K562 (cell line): ENCODE results near the gene LSS. TPM values are rescaled to one million over a fixed set of nuclear protein-coding genes. Genes with fewer than 3 reads are reported as not detected.

Experiments used
- ARNT ChIP-seq, 2 experiments: fragments of 450-650 bp; IDR thresholded peaks; 2 replicates each; pipeline ENCODE4 v1.6.1; 2016; ENCODE audit warnings: mild to moderate bottlenecking in 1 of 2
- CREB1 ChIP-seq, 2 experiments: sonication (generic) in 1 of 2; formaldehyde crosslinking in 1 of 2; IDR thresholded peaks; 2 replicates each; pipeline versions ENCODE4 v1.6.1 to v1.8.0; 2012 to 2022; ENCODE audit warnings: inconsistent platforms in 1 of 2, mild to moderate bottlenecking in 1 of 2, missing genetic modification reagents in 1 of 2, moderate library complexity in 1 of 2
- CREBBP ChIP-seq: IDR thresholded peaks from one replicate; pipeline ENCODE4 v1.6.1; 2012; ENCODE audit warnings: low read depth, mild to moderate bottlenecking, control low read depth, inconsistent platforms, low read length
- CTCFL ChIP-seq: IDR thresholded peaks from 2 replicates; pipeline ENCODE4 v1.6.1; 2011; ENCODE audit warnings: borderline replicate concordance, low read depth, mild to moderate bottlenecking, moderate library complexity, low read length; ENCODE audit not compliant: insufficient read depth, poor library complexity, severe bottlenecking
- DLX4 ChIP-seq: fragments of 250-450 bp; sonication (Bioruptor Pico); IDR thresholded peaks from 2 replicates; pipeline ENCODE4 v1.6.1; 2021; ENCODE audit warnings: mild to moderate bottlenecking
- KLF13 ChIP-seq: fragments of 450-650 bp; IDR thresholded peaks from 2 replicates; pipeline ENCODE4 v1.6.1; 2016; ENCODE audit warnings: missing genetic modification characterization, low read depth, mild to moderate bottlenecking, missing compliant biosample characterization, moderate library complexity, borderline replicate concordance
- MNT ChIP-seq, 2 experiments: fragments of 450-650 bp; conservative IDR thresholded peaks; 2 replicates each; pipeline ENCODE4 v1.6.1; 2017; ENCODE audit warnings: mild to moderate bottlenecking in 2 of 2, moderate library complexity in 2 of 2
- MTA3 ChIP-seq: fragments of 450-650 bp; formaldehyde crosslinking; IDR thresholded peaks from 2 replicates; pipeline ENCODE4 v1.6.1; 2017; ENCODE audit warnings: mild to moderate bottlenecking, borderline replicate concordance
- MYNN ChIP-seq, 2 experiments: sonication (generic); formaldehyde crosslinking in 1 of 2; IDR thresholded peaks; 2 replicates each; pipeline versions ENCODE4 v1.5.0 to v1.6.1; 2016 to 2020; ENCODE audit warnings: antibody characterized with exemption in 1 of 2, missing genetic modification reagents in 1 of 2
- POLR2A ChIP-seq: fragments of 450-650 bp; conservative IDR thresholded peaks from 2 replicates; pipeline ENCODE4 v1.6.1; 2016
- POLR2G ChIP-seq: fragments of 200-400 bp; formaldehyde crosslinking; IDR thresholded peaks from 2 replicates; pipeline ENCODE4 v1.6.1; 2017; ENCODE audit warnings: low read depth, mild to moderate bottlenecking, antibody characterized with exemption, low read length, moderate library complexity
- TFAP4 ChIP-seq: sonication (generic); formaldehyde crosslinking; IDR thresholded peaks from 2 replicates; pipeline ENCODE4 v1.8.0; 2022; ENCODE audit warnings: missing genetic modification reagents, mild to moderate bottlenecking, moderate library complexity, borderline replicate concordance
- ZNF124 ChIP-seq: sonication (generic); formaldehyde crosslinking; IDR thresholded peaks from 2 replicates; pipeline ENCODE4 v1.8.1; 2022; ENCODE audit warnings: missing genetic modification reagents
- ZNF165 ChIP-seq: fragments of 250-450 bp; sonication (Bioruptor Pico); IDR thresholded peaks from 2 replicates; pipeline ENCODE4 v1.4.0; 2020; ENCODE audit warnings: borderline replicate concordance
- ZNF174 ChIP-seq: fragments of 250-450 bp; sonication (Bioruptor Pico); IDR thresholded peaks from 2 replicates; pipeline ENCODE4 v1.4.0; 2020; ENCODE audit warnings: mild to moderate bottlenecking
- ZNF23 ChIP-seq: fragments of 250-450 bp; sonication (Bioruptor Pico); IDR thresholded peaks from 2 replicates; pipeline ENCODE4 v1.4.0; 2020; ENCODE audit warnings: mild to moderate bottlenecking
- ZNF780A ChIP-seq: fragments of 250-450 bp; sonication (Bioruptor Pico); IDR thresholded peaks from 2 replicates; pipeline ENCODE4 v1.5.0; 2021; ENCODE audit warnings: mild to moderate bottlenecking
- polyA plus RNA-seq, 8 experiments: library from polyadenylated mRNA; depleted of rRNA in 4 of 8; stranded (reverse) in 5 of 8; unstranded in 3 of 8; fragments of >200 nt; fragmentation: Nextera tagmentation in 2 of 8; fragmentation: Illumina TruSeq in 1 of 8; extraction: Ambion mirVana in 2 of 8; extraction: Trizol in 1 of 8; gene quantifications; 2 replicates each; pipeline versions ENCODE4 v1.2.1 to v1.2.3, GENCODE V29; 2011 to 2014; ENCODE audit warnings: inconsistent platforms in 1 of 8, missing spikeins in 1 of 8
- total RNA-seq, 7 experiments: library from RNA; depleted of rRNA in 6 of 7; stranded (reverse); fragments of >200 nt in 6 of 7; fragmentation: Illumina TruSeq in 2 of 7; extraction: Trizol in 2 of 7; gene quantifications; 2 replicates each; pipeline versions ENCODE4 v1.2.1 to v1.2.3, GENCODE V29; 2011 to 2021; ENCODE audit warnings: low replicate concordance in 1 of 7
- TF ChIP-seq, protein P1 (sequence below), 3 experiments: fragments of 200-800 bp in 1 of 3; sonication (Bioruptor generic) in 1 of 3; sonication (generic) in 1 of 3; formaldehyde crosslinking in 1 of 3; IDR thresholded peaks; 2 replicates each; pipeline versions ENCODE4 v1.6.1 to v1.8.0; 2016 to 2022; ENCODE audit warnings: mild to moderate bottlenecking in 2 of 3, missing compliant biosample characterization in 2 of 3, missing genetic modification characterization in 2 of 3, missing genetic modification reagents in 1 of 3

The LSS gene
- total and polyA plus RNA-seq, 9 of the 15 experiments (the other 6 are each of a cell fraction or from before 2014, with no cell fraction given) = 2.2 to 89.5 (median 37.4) TPM

GRCh38 chr21:46264690-46265144 lies 36.1 kb upstream of the LSS start (continued):
- peak; percentile 67 for TF ChIP-seq CTCFL
- peak; percentile 63; the same call in 1 of the 2 replicates for TF ChIP-seq POLR2G
- TF ChIP-seq TFAP4 = 0 out of 2 replicates have a peak, but pooled peaks have one; percentile 34
- peak; percentile 16; the same call in 1 of the 2 replicates for TF ChIP-seq MYNN (IDR thresholded peaks at IDR 0.05)
- no peak for TF ChIP-seq MYNN (CRISPR knock-in tag; IDR thresholded peaks at IDR 0.05)
- TF ChIP-seq DLX4 (CRISPR knock-in tag) = no peak
- TF ChIP-seq, protein P1, sequence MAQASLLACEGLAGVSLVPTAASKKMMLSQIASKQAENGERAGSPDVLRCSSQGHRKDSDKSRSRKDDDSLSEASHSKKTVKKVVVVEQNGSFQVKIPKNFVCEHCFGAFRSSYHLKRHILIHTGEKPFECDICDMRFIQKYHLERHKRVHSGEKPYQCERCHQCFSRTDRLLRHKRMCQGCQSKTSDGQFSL (CRISPR knock-in tag; IDR thresholded peaks at IDR 0.05) = no peak
- TF ChIP-seq, protein P1 (tag; IDR thresholded peaks at IDR 0.05) = no peak
- no peak for TF ChIP-seq ARNT (IDR thresholded peaks at IDR 0.05)
- no peak for TF ChIP-seq MTA3
- TF ChIP-seq ZNF780A (CRISPR knock-in tag) = no peak
- TF ChIP-seq CREBBP = no peak
- TF ChIP-seq CREB1 (IDR thresholded peaks at IDR 0.05) = 0 out of 2 replicates have a peak, but pooled peaks have one; percentile 16
- TF ChIP-seq CREB1 (CRISPR knock-in tag; IDR thresholded peaks at IDR 0.05) = no peak
- TF ChIP-seq ZNF124 (CRISPR knock-in tag) = no peak
- peak; percentile 90 for TF ChIP-seq KLF13 (tag)
- no peak for TF ChIP-seq ZNF165
- peak; percentile 42; the same call in 1 of the 2 replicates for TF ChIP-seq POLR2A
- TF ChIP-seq MNT (conservative IDR thresholded peaks at IDR 0.05) = peak in 1 of 2 experiments; percentile 50; a peak in 2 of 4 replicates
- TF ChIP-seq ZNF23 = no peak
- TF ChIP-seq ZNF174 = no peak
